Uterus (tissue), 2 donors: Measurements from ENCODE around the gene HTD2.

Experiments
- POLR2A ChIP-seq, 2 donors: fragments of 450-650 bp; IDR thresholded peaks; one replicate each; pipeline ENCODE4 v1.6.1; 2016; ENCODE audit warnings: antibody characterized with exemption in 2 of 2, mild to moderate bottlenecking in 1 of 2, moderate library complexity in 1 of 2
- TF ChIP-seq, protein P1 (sequence below), 4 experiments: fragments of 200-600 bp in 2 of 4; fragments of 450-650 bp in 2 of 4; sonication (generic) in 2 of 4; IDR thresholded peaks; one replicate each; pipeline ENCODE4 v1.5.1; 2016 to 2019; ENCODE audit warnings: antibody characterized with exemption in 4 of 4, mild to moderate bottlenecking in 2 of 4, moderate library complexity in 1 of 4

DNA sequence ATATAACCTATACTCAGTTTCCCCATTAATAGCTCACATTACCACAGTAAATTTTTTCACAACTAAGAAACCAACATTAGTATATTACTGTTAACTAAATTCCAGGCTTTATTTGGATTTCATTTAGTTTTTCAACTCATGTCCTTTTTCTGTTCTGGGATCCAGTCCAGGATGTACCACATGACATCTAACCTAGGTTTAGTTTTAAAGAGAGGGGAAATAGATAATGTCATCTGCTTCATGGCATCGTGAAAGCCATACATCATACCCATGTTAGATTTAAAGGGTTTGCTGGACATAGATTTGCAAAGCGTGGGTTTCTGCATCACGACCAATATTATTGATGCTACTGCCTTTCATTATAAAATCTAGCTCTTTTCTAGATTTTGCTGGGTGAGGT lies 33.4 kb upstream of the HTD2 start:
- no peak for TF ChIP-seq POLR2A (IDR thresholded peaks at IDR 0.05)
- TF ChIP-seq, protein P1, sequence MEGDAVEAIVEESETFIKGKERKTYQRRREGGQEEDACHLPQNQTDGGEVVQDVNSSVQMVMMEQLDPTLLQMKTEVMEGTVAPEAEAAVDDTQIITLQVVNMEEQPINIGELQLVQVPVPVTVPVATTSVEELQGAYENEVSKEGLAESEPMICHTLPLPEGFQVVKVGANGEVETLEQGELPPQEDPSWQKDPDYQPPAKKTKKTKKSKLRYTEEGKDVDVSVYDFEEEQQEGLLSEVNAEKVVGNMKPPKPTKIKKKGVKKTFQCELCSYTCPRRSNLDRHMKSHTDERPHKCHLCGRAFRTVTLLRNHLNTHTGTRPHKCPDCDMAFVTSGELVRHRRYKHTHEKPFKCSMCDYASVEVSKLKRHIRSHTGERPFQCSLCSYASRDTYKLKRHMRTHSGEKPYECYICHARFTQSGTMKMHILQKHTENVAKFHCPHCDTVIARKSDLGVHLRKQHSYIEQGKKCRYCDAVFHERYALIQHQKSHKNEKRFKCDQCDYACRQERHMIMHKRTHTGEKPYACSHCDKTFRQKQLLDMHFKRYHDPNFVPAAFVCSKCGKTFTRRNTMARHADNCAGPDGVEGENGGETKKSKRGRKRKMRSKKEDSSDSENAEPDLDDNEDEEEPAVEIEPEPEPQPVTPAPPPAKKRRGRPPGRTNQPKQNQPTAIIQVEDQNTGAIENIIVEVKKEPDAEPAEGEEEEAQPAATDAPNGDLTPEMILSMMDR (IDR thresholded peaks at IDR 0.05): no peak
